Activated T-cell treated with anti-CD3 and anti-CD28 coated beads, Interleukin-2, amount 50 U/mL, for 1 hour (primary cell): Measurements from ENCODE around the gene CA11.

Source experiments
- DNase-seq: peaks from one replicate; pipeline ENCODE4 v3.0.0-alpha.2; 2020

The CA11 gene

GRCh38 chr19:48611872-48612271 is 34.1 kb downstream of the CA11 start:
- no peak for DNase-seq

GRCh38 chr19:48609571-48610108 is 36.3 kb downstream of the CA11 start:
- DNase-seq: no peak

- peak; percentile 60 for DNase-seq
Measured at GRCh38 chr19:48608798-48609263, 37.2 kb downstream of the CA11 start.

- DNase-seq: no peak
Measured at GRCh38 chr19:48607359-48607755, 38.6 kb downstream of the CA11 start.

- no peak for DNase-seq
Measured at GRCh38 chr19:48606463-48607358, 39.3 kb downstream of the CA11 start, which contains the start of gene SPACA4. SPACA4 (plus strand) TSS chr19:48606742; CDS start chr19:48606979, 237 bp downstream.

- DNase-seq: no peak
Measured at GRCh38 chr19:48603850-48604249, 42.1 kb downstream of the CA11 start.

- DNase-seq: no peak
Measured at GRCh38 chr19:48603449-48603848, 42.5 kb downstream of the CA11 start.

GRCh38 chr19:48603001-48603400 is 43.0 kb downstream of the CA11 start:
- no peak for DNase-seq

GRCh38 chr19:48600679-48601417 is 45.1 kb downstream of the CA11 start:
- DNase-seq: no peak

- DNase-seq: no peak
Measured at GRCh38 chr19:48598996-48599700, 46.8 kb downstream of the CA11 start.

- peak; percentile 50 for DNase-seq
Measured at GRCh38 chr19:48596679-48597465, 49.1 kb downstream of the CA11 start.

- DNase-seq: no peak
Measured at GRCh38 chr19:48596237-48596636, 49.8 kb downstream of the CA11 start.

GRCh38 chr19:48595833-48596232 is 50.2 kb downstream of the CA11 start:
- DNase-seq: no peak

- no peak for DNase-seq
Measured at GRCh38 chr19:48595171-48595570, 50.8 kb downstream of the CA11 start.

GRCh38 chr19:48591021-48591420 is 55.0 kb downstream of the CA11 start:
- DNase-seq: no peak

- peak; percentile 89 for DNase-seq
Measured at GRCh38 chr19:48588670-48589401, 57.2 kb downstream of the CA11 start.
